Measurements from ENCODE around the gene COL23A1.

DNA sequence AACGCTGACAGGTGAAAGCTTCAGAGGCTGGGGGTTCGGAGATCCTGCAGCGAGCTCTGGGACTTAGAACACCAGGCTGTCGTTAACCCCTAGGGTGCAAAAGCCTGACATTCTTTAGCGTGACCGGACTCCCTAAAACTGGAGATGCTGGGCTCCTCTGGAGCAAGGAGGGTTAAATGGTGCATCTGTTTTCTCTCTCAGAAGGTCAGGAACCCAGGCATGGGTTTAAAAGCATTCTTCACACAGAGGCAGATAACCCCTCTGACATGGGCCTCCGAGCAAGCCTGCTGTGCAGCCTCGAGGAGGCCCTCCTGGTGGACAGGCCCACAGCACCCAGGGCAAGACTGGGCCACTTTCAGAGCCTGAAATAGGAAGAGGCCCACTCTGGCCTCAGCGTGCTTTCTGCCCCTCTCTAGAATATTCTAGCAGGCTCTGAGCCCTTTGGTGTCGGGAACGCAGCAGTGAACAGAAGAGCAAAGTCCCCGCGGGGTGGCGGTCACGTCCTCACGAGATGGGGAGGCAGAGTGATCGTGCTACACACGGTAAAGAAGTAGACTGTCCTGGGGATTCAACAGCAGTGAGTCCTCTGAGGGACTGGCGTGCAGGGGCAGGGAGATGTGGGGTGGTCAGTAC, 124.8 kb downstream of the COL23A1 start:
- TF ChIP-seq, protein P1, sequence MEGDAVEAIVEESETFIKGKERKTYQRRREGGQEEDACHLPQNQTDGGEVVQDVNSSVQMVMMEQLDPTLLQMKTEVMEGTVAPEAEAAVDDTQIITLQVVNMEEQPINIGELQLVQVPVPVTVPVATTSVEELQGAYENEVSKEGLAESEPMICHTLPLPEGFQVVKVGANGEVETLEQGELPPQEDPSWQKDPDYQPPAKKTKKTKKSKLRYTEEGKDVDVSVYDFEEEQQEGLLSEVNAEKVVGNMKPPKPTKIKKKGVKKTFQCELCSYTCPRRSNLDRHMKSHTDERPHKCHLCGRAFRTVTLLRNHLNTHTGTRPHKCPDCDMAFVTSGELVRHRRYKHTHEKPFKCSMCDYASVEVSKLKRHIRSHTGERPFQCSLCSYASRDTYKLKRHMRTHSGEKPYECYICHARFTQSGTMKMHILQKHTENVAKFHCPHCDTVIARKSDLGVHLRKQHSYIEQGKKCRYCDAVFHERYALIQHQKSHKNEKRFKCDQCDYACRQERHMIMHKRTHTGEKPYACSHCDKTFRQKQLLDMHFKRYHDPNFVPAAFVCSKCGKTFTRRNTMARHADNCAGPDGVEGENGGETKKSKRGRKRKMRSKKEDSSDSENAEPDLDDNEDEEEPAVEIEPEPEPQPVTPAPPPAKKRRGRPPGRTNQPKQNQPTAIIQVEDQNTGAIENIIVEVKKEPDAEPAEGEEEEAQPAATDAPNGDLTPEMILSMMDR (IDR thresholded peaks at IDR 0.05; ENCODE audit: low read depth, low read length) = no peak
- TF ChIP-seq EZH2phosphoT487 (IDR thresholded peaks at IDR 0.05; ENCODE audit: low read depth) = no peak

All from OCI-LY3 (cell line).